T-helper 1 cell treated with Interleukin-12 subunit alpha and Interleukin-12 subunit beta and Interleukin-4 antibody, amounts not matched to agents 30 μg/mL and 1 μg/mL, for 36 hours (primary cell): Measurements from ENCODE around the gene GNB1.

Experiments used
- H3K27ac Mint-ChIP-seq: one replicate; pipeline ENCODE4 v1.8.0; 2021; ENCODE audit warnings: mild to moderate bottlenecking, mixed read lengths
- H3K27me3 Mint-ChIP-seq: one replicate; pipeline ENCODE4 v1.8.0; 2021; ENCODE audit warnings: low read depth, mixed read lengths
- H3K36me3 Mint-ChIP-seq: one replicate; pipeline ENCODE4 v1.8.0; 2021; ENCODE audit warnings: low read depth, mixed read lengths
- H3K4me1 Mint-ChIP-seq: one replicate; pipeline ENCODE4 v1.8.0; 2021; ENCODE audit warnings: low read depth, mixed read lengths
- H3K4me3 Mint-ChIP-seq: one replicate; pipeline ENCODE4 v1.8.0; 2021; ENCODE audit warnings: mild to moderate bottlenecking, moderate library complexity, mixed read lengths
- H3K9me3 Mint-ChIP-seq: one replicate; pipeline ENCODE4 v1.8.0; 2021; ENCODE audit warnings: mixed read lengths

Gene GNB1

DNA sequence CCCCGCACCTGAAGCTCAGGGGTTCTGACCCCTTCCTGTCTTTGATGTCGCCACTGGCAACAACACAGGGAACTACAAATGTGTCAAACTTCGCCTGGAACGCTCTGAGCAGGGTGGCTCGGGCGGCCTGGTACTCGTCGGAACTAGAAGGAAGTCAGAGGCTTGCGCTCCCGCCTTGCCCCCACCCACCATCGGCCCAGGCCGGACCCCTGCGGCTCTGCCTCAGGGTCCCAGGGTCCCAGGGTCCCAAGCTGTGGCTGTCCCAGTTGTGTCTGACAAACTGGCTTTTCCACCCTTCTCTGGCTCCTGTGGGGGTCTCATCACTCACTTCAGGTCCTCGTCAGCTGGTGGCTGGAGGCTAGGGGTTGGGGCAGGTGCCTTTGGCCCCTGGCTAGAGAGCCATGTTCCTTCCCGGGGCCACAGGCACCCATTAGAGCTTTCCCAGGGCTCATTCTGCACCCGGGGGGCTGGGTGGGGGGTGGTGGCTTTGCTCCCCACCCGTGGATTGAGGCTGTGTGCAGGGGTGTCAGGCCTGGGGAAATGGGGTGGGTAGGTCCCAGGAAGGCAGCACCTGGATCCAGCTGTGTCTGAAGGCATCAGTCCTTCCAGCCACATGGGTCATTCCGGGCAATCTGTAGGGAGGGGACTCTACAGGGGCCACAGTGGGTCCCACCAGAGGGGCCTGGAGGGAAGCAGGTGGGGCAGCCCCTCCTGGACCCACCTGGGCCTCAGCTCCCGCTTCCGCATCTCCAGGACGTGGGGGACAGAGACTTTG lies 36.2 kb upstream of the GNB1 start:
- Mint-ChIP-seq H3K36me3 (no peaks in the 10 kb centered on the region), H3K27me3 (no peaks in the 10 kb centered on the region), H3K4me3 (no peak overlapping the region), H3K4me1 (no peaks in the 10 kb centered on the region), H3K9me3 (no peaks in the 10 kb centered on the region), H3K27ac (no peak overlapping the region)

GRCh38 chr1:1926346-1926811 lies 35.5 kb upstream of the GNB1 start:
- no peaks in the 10 kb centered on the region for H3K9me3 Mint-ChIP-seq
- no peaks in the 10 kb centered on the region for H3K4me1 Mint-ChIP-seq
- H3K27me3 Mint-ChIP-seq = no peaks in the 10 kb centered on the region
- no peaks in the 10 kb centered on the region for H3K36me3 Mint-ChIP-seq
- no peak overlapping the region for H3K27ac Mint-ChIP-seq
- no peak overlapping the region for H3K4me3 Mint-ChIP-seq

- Mint-ChIP-seq H3K4me3 (no peak overlapping the region), H3K27me3 (no peaks in the 10 kb centered on the region), H3K36me3 (no peaks in the 10 kb centered on the region), H3K4me1 (no peaks in the 10 kb centered on the region), H3K9me3 (no peaks in the 10 kb centered on the region), H3K27ac (no peak overlapping the region)
Observed at GRCh38 chr1:1925437-1926345, 34.8 kb upstream of the GNB1 start.

GRCh38 chr1:1924849-1925248 lies 34.0 kb upstream of the GNB1 start:
- H3K27ac Mint-ChIP-seq = no peak overlapping the region
- no peaks in the 10 kb centered on the region for H3K4me1 Mint-ChIP-seq
- H3K27me3 Mint-ChIP-seq = no peaks in the 10 kb centered on the region
- no peaks in the 10 kb centered on the region for H3K9me3 Mint-ChIP-seq
- H3K4me3 Mint-ChIP-seq = no peak overlapping the region
- H3K36me3 Mint-ChIP-seq = no peaks in the 10 kb centered on the region

DNA sequence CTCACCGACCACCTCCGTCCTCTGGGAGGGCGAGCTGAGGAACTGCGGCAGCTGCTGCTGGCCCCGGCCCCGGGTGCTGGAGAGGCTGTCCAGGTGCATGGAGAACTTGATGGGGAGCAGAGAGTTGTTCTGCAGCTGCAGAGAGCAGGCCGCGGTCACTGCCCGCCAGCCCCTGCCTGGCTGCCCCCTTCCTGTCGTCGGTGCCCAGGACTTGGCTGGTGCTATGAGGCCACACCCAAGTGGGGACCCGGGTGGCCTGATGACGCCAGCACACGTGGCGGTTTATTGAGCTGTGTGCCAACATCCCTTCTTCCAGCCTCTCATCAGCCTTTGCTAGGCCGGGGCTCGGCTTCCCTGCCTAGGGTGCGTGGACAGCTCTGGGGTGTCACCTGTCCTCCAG lies 33.5 kb upstream of the GNB1 start:
- Mint-ChIP-seq H3K27ac (no peak overlapping the region), H3K27me3 (no peaks in the 10 kb centered on the region), H3K9me3 (no peaks in the 10 kb centered on the region), H3K4me1 (no peaks in the 10 kb centered on the region), H3K36me3 (no peaks in the 10 kb centered on the region), H3K4me3 (no peak overlapping the region)

DNA sequence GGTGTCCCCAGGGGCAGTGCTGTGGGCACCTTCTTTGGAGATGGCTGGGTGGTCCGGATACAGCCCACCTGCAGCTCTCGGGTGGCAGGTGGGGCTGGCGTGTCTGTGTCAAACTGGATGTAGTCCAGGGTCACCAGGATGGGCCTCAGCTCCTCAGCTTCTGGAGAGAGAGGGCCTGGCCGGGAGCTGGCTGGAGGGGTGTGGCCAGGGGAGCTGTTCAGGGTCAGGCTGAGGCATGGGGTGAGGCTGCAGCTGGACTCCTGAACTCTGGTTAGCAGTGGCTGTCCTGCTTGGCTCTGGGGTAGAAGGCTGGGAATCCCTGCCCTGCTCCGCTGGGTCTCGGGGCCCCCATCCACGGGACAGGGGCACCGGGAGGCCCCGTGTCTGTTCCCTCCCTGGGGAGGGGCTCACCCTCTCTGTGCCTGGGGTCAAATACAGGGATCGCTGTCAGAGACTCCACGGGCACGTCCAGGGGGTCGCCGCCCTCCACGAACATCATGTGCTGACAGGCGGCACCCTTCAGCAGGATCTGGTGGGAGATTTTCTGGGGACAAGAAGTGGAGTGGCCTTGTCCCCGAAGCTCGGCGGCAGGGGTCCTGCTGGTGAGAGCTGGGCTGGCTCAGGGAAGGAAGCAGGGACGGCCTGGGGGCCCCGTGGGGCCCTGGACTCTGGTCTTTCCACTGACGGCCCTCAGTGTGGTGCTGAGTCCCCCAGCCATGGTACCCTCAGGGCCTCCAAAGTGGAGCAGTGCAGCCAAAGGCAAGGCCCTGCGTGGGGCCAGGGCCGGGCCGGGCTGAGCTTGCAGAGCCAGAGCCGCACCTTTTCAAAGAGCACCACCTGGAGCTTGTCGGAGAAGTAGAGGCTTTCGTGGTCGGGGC lies 32.3 kb upstream of the GNB1 start:
- Mint-ChIP-seq H3K9me3 (no peaks in the 10 kb centered on the region), H3K27me3 (no peaks in the 10 kb centered on the region)

GRCh38 chr1:1922702-1922955 lies 31.7 kb upstream of the GNB1 start:
- no peak overlapping the region for H3K4me3 Mint-ChIP-seq
- no peak overlapping the region for H3K27ac Mint-ChIP-seq
- H3K36me3 Mint-ChIP-seq = no peaks in the 10 kb centered on the region
- H3K27me3 Mint-ChIP-seq = no peaks in the 10 kb centered on the region
- H3K9me3 Mint-ChIP-seq = no peaks in the 10 kb centered on the region
- H3K4me1 Mint-ChIP-seq = no peaks in the 10 kb centered on the region

More for the DNA sequence above, 32.3 kb upstream of the GNB1 start:
- Mint-ChIP-seq H3K36me3 (no peaks in the 10 kb centered on the region), H3K4me1 (no peaks in the 10 kb centered on the region), H3K27ac (no peak overlapping the region), H3K4me3 (no peak overlapping the region)

DNA sequence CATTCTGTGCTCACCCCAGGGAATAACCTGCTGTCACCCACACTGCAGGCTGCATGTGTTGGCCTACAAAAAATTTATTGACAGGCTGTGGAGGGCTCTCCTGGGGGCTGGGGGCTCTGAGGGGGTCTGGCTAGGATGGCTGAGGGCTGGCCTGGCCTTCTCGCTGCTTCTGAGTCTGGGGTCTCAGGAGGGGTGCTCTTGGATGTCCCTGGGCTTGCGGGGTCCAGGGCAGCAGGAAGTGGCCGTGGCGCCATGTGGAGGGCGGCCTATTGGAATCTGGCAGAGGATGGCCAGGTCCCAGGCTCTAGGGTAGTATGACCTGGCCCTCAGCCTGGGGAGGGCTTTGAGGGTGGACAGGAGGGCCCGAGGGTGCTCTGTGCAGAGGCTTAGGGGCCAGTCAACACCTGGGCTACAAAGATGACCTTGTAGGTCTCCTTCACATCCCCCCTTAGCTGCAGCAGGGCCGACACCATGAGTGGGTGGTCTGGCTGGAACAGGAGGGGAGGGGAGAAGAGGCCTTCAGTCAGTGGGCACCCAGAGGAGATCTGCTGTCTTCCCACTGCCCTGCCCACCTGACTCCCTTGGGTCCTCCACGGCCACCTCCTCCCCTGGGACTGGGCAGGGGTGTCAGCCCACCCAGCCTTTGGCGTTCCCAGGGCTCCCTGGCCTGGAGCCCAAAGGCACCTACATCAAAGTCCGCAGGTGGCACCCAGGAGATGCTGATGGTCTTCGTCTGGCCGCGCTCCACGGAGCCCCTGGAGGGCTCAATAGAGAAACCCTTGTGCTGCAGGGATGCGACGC lies 31.2 kb upstream of the GNB1 start:
- Mint-ChIP-seq H3K36me3 (no peaks in the 10 kb centered on the region), H3K4me3 (no peak overlapping the region), H3K27ac (no peak overlapping the region)

GRCh38 chr1:1921459-1921862 lies 30.6 kb upstream of the GNB1 start:
- Mint-ChIP-seq H3K27me3 (no peaks in the 10 kb centered on the region), H3K27ac (no peak overlapping the region), H3K9me3 (no peaks in the 10 kb centered on the region), H3K4me1 (no peaks in the 10 kb centered on the region), H3K36me3 (no peaks in the 10 kb centered on the region), H3K4me3 (no peak overlapping the region)

More for the DNA sequence above, 31.2 kb upstream of the GNB1 start:
- no peaks in the 10 kb centered on the region for H3K9me3 Mint-ChIP-seq
- H3K27me3 Mint-ChIP-seq = no peaks in the 10 kb centered on the region
- H3K4me1 Mint-ChIP-seq = no peaks in the 10 kb centered on the region

DNA sequence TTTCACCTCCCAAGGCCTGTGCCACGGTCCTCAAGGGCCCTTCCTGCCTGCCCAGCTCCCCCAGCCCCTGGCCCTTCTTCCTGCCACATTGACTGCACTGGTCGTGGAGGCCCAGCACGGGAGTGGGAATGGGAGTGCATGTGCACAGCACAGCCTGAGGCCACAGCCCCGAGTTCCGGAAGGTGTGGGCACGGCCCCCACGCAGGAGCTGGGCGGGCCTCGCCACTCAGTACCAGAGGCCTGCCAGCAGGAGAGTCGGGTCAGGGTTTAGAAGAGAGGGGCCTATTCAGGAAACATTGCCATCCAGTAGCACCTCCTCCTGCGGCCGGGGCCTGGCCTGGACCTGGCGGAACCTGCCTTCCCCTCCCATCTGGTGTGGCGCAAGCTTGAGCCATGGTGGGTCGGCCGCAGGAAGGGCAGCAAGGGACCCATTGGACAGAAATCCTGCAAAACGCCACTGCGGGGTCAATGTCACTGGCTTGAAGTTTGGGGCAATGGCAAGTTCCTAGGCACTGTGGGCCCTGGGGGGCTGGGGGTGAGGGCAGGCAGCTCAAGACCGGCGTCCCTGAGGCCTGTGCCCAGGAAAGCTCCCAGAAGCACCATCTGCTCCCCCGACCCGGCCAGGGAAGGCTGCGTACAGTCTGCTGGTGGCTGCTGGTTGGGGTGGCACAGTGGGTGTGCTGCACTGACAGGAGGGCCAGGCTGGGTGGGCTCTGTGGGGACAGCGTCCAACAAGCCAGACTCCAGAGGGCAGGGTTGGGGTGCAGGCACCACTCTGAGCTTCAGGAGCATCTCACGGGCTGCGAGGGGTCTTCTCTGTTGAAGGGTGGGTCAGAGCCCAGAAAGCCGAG lies 29.9 kb upstream of the GNB1 start:
- H3K36me3 Mint-ChIP-seq = no peaks in the 10 kb centered on the region
- no peaks in the 10 kb centered on the region for H3K4me1 Mint-ChIP-seq
- no peaks in the 10 kb centered on the region for H3K27me3 Mint-ChIP-seq
- H3K27ac Mint-ChIP-seq = no peak overlapping the region
- H3K9me3 Mint-ChIP-seq = no peaks in the 10 kb centered on the region
- no peak overlapping the region for H3K4me3 Mint-ChIP-seq

GRCh38 chr1:1920057-1920607 lies 29.2 kb upstream of the GNB1 start:
- Mint-ChIP-seq H3K27ac (no peak overlapping the region), H3K4me3 (no peak overlapping the region)

DNA sequence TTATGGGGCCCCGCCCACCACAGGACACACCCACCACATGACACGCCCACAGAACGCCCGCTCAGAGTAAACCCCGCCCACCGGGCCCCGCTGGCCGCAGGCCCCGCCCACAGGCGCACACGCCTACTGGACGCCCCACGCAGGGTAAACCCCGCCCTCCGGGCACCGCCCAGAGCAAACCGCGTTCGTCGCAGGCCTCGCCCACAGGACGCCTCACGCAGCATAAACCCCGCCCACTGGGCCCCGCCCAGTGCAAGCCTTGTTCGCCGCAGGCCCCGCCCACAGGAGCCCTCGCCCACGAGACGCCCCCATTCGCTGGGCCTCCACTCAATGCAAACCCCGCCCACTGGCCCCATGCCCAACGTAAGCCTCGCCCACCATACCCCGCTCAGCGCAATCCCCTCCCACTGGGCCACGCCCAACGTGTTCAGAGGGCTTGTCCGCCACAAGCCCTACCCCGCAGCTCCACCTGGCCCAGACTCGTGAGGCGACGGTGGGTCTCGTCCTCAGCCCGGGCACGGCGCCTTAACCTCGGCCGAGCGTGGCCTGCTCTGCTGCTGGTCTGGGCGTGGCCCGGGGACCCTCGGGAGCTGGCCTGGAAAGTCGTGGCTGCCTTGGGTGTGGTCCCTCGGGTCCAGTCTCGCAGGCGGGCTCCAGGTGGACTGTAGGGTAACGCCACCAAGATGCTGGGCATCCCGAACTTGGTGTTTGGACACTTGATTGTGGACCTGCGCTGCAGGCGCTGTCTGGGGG lies 28.6 kb upstream of the GNB1 start:
- H3K4me3 Mint-ChIP-seq = peak overlapping the region; percentile 63
- H3K27me3 Mint-ChIP-seq = no peaks in the 10 kb centered on the region
- no peaks in the 10 kb centered on the region for H3K36me3 Mint-ChIP-seq
- peak overlapping the region; percentile 74 for H3K27ac Mint-ChIP-seq
- H3K9me3 Mint-ChIP-seq = no peaks in the 10 kb centered on the region
- no peaks in the 10 kb centered on the region for H3K4me1 Mint-ChIP-seq

More at GRCh38 chr1:1920057-1920607, 29.2 kb upstream of the GNB1 start:
- H3K9me3 Mint-ChIP-seq = no peaks in the 10 kb centered on the region
- no peaks in the 10 kb centered on the region for H3K36me3 Mint-ChIP-seq
- no peaks in the 10 kb centered on the region for H3K4me1 Mint-ChIP-seq
- H3K27me3 Mint-ChIP-seq = no peaks in the 10 kb centered on the region
